Stimulated activated CD8-positive, alpha-beta memory T cell treated with anti-CD3 and anti-CD28 coated beads, Interleukin-15, amount 100 ng/mL, for 4 hours (primary cell): Measurements from ENCODE around the gene ATP2C2.

Experiments used
- DNase-seq, 2 donors: peaks; one replicate each; pipeline ENCODE4 v3.0.0-alpha.2; 2020; ENCODE audit warnings: low read depth in 2 of 2

The ATP2C2 gene

GRCh38 chr16:84513666-84514065 is 145.3 kb downstream of the ATP2C2 start:
- no peak for DNase-seq
